ENCODE measurements around the gene CHSY3. TPM values are rescaled to one million over a fixed set of nuclear protein-coding genes. Genes with fewer than 3 reads are reported as not detected.

CHSY3 gene
- total and polyA plus RNA-seq, 2 experiments from 2014 or later, result 0.29 to 2.4 TPM

GRCh38 chr5:129945774-129946270, 41.6 kb downstream of the CHSY3 start:
- Histone ChIP-seq H3F3A (ENCODE audit: insufficient read depth) (0 out of 2 replicates have a peak, but pooled peaks cover 4% of the 10 kb centered on the region), H3K9ac (no peak overlapping the region), H3K9me2 (ENCODE audit: insufficient read depth) (peaks cover 4% of the 10 kb centered on the region), H3K27me3 (replicated peaks; ENCODE audit: insufficient read depth) (no peaks in the 10 kb centered on the region), H3K4me3 (no peak overlapping the region), H3K4me1 (ENCODE audit: insufficient read depth) (peaks cover 6% of the 10 kb centered on the region), H3K79me2 (ENCODE audit: insufficient read depth) (no peaks in the 10 kb centered on the region), H3K9me3 (ENCODE audit: low read depth) (no peaks in the 10 kb centered on the region), H3K4me2 (ENCODE audit: unreplicated experiment) (no peak overlapping the region), H3K36me3 (ENCODE audit: low read depth) (no peaks in the 10 kb centered on the region), H2AFZ (no peak overlapping the region), H4K20me1 (ENCODE audit: insufficient read depth) (no peaks in the 10 kb centered on the region), H3K27ac (no peak overlapping the region)
- in situ Hi-C loops (cut with MboI), result no loop called here
- 39 to 52% methylated on average over 1 of the region's 1 CpG for WGBS, 2 experiments (ENCODE audit: low coverage in 1 of 2, low lambda C conversion rate in 2 of 2, missing lambda C conversion rate in 2 of 2)
- no peak for DNase-seq
- no peak for TF ChIP-seq EZH2 (IDR thresholded peaks at IDR 0.05; ENCODE audit: insufficient read depth, poor library complexity, severe bottlenecking)
- TF ChIP-seq EZH2phosphoT487 (IDR thresholded peaks at IDR 0.05; ENCODE audit: insufficient read depth, low read depth), result no peak

- Histone ChIP-seq H3K4me1 (ENCODE audit: insufficient read depth) (no peaks in the 10 kb centered on the region), H3F3A (ENCODE audit: insufficient read depth) (no peaks in the 10 kb centered on the region), H3K9ac (no peak overlapping the region), H3K27me3 (replicated peaks; ENCODE audit: insufficient read depth) (no peaks in the 10 kb centered on the region), H3K4me2 (ENCODE audit: unreplicated experiment) (no peak overlapping the region), H2AFZ (no peak overlapping the region), H3K9me3 (ENCODE audit: low read depth) (no peaks in the 10 kb centered on the region), H3K27ac (no peak overlapping the region), H3K36me3 (ENCODE audit: low read depth) (no peaks in the 10 kb centered on the region), H3K4me3 (no peak overlapping the region), H3K9me2 (ENCODE audit: insufficient read depth) (no peaks in the 10 kb centered on the region), H3K79me2 (ENCODE audit: insufficient read depth) (no peaks in the 10 kb centered on the region), H4K20me1 (ENCODE audit: insufficient read depth) (no peaks in the 10 kb centered on the region)
- DNase-seq, result no peak
- in situ Hi-C loops (cut with MboI), result no loop called here
- TF ChIP-seq EZH2 (IDR thresholded peaks at IDR 0.05; ENCODE audit: insufficient read depth, poor library complexity, severe bottlenecking) (no peak), EZH2phosphoT487 (IDR thresholded peaks at IDR 0.05; ENCODE audit: insufficient read depth, low read depth) (no peak)
- 36 to 56% methylated on average over 2 of the region's 2 CpGs for WGBS, 2 experiments (ENCODE audit: low coverage in 1 of 2, low lambda C conversion rate in 2 of 2, missing lambda C conversion rate in 2 of 2)
Observed at GRCh38 chr5:129951039-129951438, 46.8 kb downstream of the CHSY3 start.

- Histone ChIP-seq H3K79me2 (ENCODE audit: insufficient read depth) (no peaks in the 10 kb centered on the region), H3K36me3 (ENCODE audit: low read depth) (no peaks in the 10 kb centered on the region), H3K9me3 (ENCODE audit: low read depth) (no peaks in the 10 kb centered on the region), H3K9ac (no peak overlapping the region), H4K20me1 (ENCODE audit: insufficient read depth) (no peaks in the 10 kb centered on the region), H3F3A (ENCODE audit: insufficient read depth) (no peaks in the 10 kb centered on the region), H3K4me1 (ENCODE audit: insufficient read depth) (peaks cover 7% of the 10 kb centered on the region), H3K4me2 (ENCODE audit: unreplicated experiment) (no peak overlapping the region), H3K27me3 (replicated peaks; ENCODE audit: insufficient read depth) (no peaks in the 10 kb centered on the region), H3K4me3 (no peak overlapping the region), H3K27ac (no peak overlapping the region), H2AFZ (no peak overlapping the region), H3K9me2 (ENCODE audit: insufficient read depth) (no peaks in the 10 kb centered on the region; the same call in 1 of the 2 replicates)
- no peak for DNase-seq
- TF ChIP-seq EZH2phosphoT487 (IDR thresholded peaks at IDR 0.05; ENCODE audit: insufficient read depth, low read depth), result no peak
- in situ Hi-C loops (cut with MboI), result no loop called here
Observed at GRCh38 chr5:129958581-129958980, 54.3 kb downstream of the CHSY3 start.

- H3K27me3 ChIP-seq (replicated peaks; ENCODE audit: insufficient read depth), result no peaks in the 10 kb centered on the region
- WGBS, 2 experiments (ENCODE audit: low coverage in 1 of 2, low lambda C conversion rate in 2 of 2, missing lambda C conversion rate in 2 of 2), result 87 to 93% methylated on average over 6 of the region's 6 CpGs
- no peak overlapping the region for H2AFZ ChIP-seq
- H3F3A ChIP-seq (ENCODE audit: insufficient read depth), result no peaks in the 10 kb centered on the region
- no peaks in the 10 kb centered on the region for H4K20me1 ChIP-seq (ENCODE audit: insufficient read depth)
- no peaks in the 10 kb centered on the region; the same call in 1 of the 2 replicates for H3K9me2 ChIP-seq (ENCODE audit: insufficient read depth)
- no peak overlapping the region for H3K4me3 ChIP-seq
- H3K4me2 ChIP-seq (ENCODE audit: unreplicated experiment), result no peak overlapping the region
- H3K27ac ChIP-seq, result no peak overlapping the region
- H3K4me1 ChIP-seq (ENCODE audit: insufficient read depth), result peaks cover 11% of the 10 kb centered on the region
- no peaks in the 10 kb centered on the region for H3K36me3 ChIP-seq (ENCODE audit: low read depth)
- DNase-seq, result no peak
- no peaks in the 10 kb centered on the region for H3K79me2 ChIP-seq (ENCODE audit: insufficient read depth)
- no peak overlapping the region for H3K9ac ChIP-seq
- in situ Hi-C loops (cut with MboI), result no loop called here
- H3K9me3 ChIP-seq (ENCODE audit: low read depth), result no peaks in the 10 kb centered on the region
- no peak for TF ChIP-seq EZH2 (IDR thresholded peaks at IDR 0.05; ENCODE audit: insufficient read depth, poor library complexity, severe bottlenecking)
- TF ChIP-seq EZH2phosphoT487 (IDR thresholded peaks at IDR 0.05; ENCODE audit: insufficient read depth, low read depth), result no peak
Observed at GRCh38 chr5:129960831-129961230, 56.6 kb downstream of the CHSY3 start.

- H3K9ac ChIP-seq, result no peak overlapping the region
- peaks cover 11% of the 10 kb centered on the region for H3K4me1 ChIP-seq (ENCODE audit: insufficient read depth)
- in situ Hi-C loops (cut with MboI), result no loop called here
- H3K27ac ChIP-seq, result no peak overlapping the region
- no peaks in the 10 kb centered on the region for H3K79me2 ChIP-seq (ENCODE audit: insufficient read depth)
- H3F3A ChIP-seq (ENCODE audit: insufficient read depth), result no peaks in the 10 kb centered on the region
- H3K27me3 ChIP-seq (replicated peaks; ENCODE audit: insufficient read depth), result no peaks in the 10 kb centered on the region
- no peaks in the 10 kb centered on the region for H3K36me3 ChIP-seq (ENCODE audit: low read depth)
- H3K4me2 ChIP-seq (ENCODE audit: unreplicated experiment), result no peak overlapping the region
- no peaks in the 10 kb centered on the region for H4K20me1 ChIP-seq (ENCODE audit: insufficient read depth)
- TF ChIP-seq EZH2 (IDR thresholded peaks at IDR 0.05; ENCODE audit: insufficient read depth, poor library complexity, severe bottlenecking) (no peak), EZH2phosphoT487 (IDR thresholded peaks at IDR 0.05; ENCODE audit: insufficient read depth, low read depth) (no peak)
- WGBS, 2 experiments (ENCODE audit: low coverage in 1 of 2, low lambda C conversion rate in 2 of 2, missing lambda C conversion rate in 2 of 2), result 94 to 100% methylated on average over 1 of the region's 1 CpG
- no peaks in the 10 kb centered on the region for H3K9me3 ChIP-seq (ENCODE audit: low read depth)
- no peak overlapping the region for H3K4me3 ChIP-seq
- no peak for DNase-seq
- H2AFZ ChIP-seq, result no peak overlapping the region
- no peaks in the 10 kb centered on the region; the same call in 1 of the 2 replicates for H3K9me2 ChIP-seq (ENCODE audit: insufficient read depth)
Observed at GRCh38 chr5:129962506-129962905, 58.2 kb downstream of the CHSY3 start.
